ENCODE results near the gene VPS37C. TPM values are rescaled to one million over a fixed set of nuclear protein-coding genes. Genes with fewer than 3 reads are reported as not detected.
"Not testable (repeated sequence)": the region's sequence is repeated elsewhere in the genome, so short reads cannot be mapped to it uniquely, and the experiment has no call there.

The VPS37C gene
- total RNA-seq, 4 donors from 2014 or later, result 26.4 to 36.3 (median 35.7) TPM

- no peak for DNase-seq (ENCODE audit: low spot score in 2 of 2)
- Histone ChIP-seq H3K4me3 (no peak overlapping the region), H3K4me1 (no peaks in the 10 kb centered on the region), H3K27me3 (no peaks in the 10 kb centered on the region), H3K9me3 (no peaks in the 10 kb centered on the region), H3K27ac (no peak overlapping the region), H3K36me3 (no peaks in the 10 kb centered on the region)
- TF ChIP-seq POLR2AphosphoS5 (IDR thresholded peaks at IDR 0.05), result no peak
- no peak for TF ChIP-seq CTCF (IDR thresholded peaks at IDR 0.05)
- TF ChIP-seq EP300 (IDR thresholded peaks at IDR 0.05), result no peak
- TF ChIP-seq POLR2A (IDR thresholded peaks at IDR 0.05), result no peak
- WGBS, result 88% methylated on average over 3 of the region's 3 CpGs
These were observed 57.3 kb downstream of the VPS37C start for GRCh38 chr11:61103851-61104423.

- Histone ChIP-seq H3K4me3 (peak overlapping the region; percentile 22), H3K27ac (no peak overlapping the region), H3K4me1 (no peaks in the 10 kb centered on the region), H3K36me3 (no peaks in the 10 kb centered on the region), H3K9me3 (no peaks in the 10 kb centered on the region), H3K27me3 (no peaks in the 10 kb centered on the region)
- DNase-seq (ENCODE audit: low spot score in 2 of 2), result no peak
- no peak for TF ChIP-seq CTCF (IDR thresholded peaks at IDR 0.05)
- no peak for TF ChIP-seq EP300 (IDR thresholded peaks at IDR 0.05)
- no peak for TF ChIP-seq POLR2A (IDR thresholded peaks at IDR 0.05)
- no peak for TF ChIP-seq POLR2AphosphoS5 (IDR thresholded peaks at IDR 0.05)
- 85% methylated on average over 11 of the region's 21 CpGs for WGBS
These were observed 58.3 kb downstream of the VPS37C start for GRCh38 chr11:61102667-61103571.

GRCh38 chr11:61098778-61099177, 62.4 kb downstream of the VPS37C start:
- no peak overlapping the region for H3K4me3 ChIP-seq
- H3K36me3 ChIP-seq, result no peaks in the 10 kb centered on the region
- WGBS, result 75% methylated on average over 4 of the region's 4 CpGs
- no peaks in the 10 kb centered on the region for H3K9me3 ChIP-seq
- H3K27me3 ChIP-seq, result no peaks in the 10 kb centered on the region
- no peaks in the 10 kb centered on the region for H3K4me1 ChIP-seq
- peak in 1 of 2 donors; percentile 38 for DNase-seq (ENCODE audit: low spot score in 2 of 2)
- TF ChIP-seq CTCF (IDR thresholded peaks at IDR 0.05), result no peak
- TF ChIP-seq POLR2AphosphoS5 (IDR thresholded peaks at IDR 0.05), result no peak
- TF ChIP-seq POLR2A (IDR thresholded peaks at IDR 0.05), result no peak
- no peak for TF ChIP-seq EP300 (IDR thresholded peaks at IDR 0.05)
- no peak overlapping the region for H3K27ac ChIP-seq

- not testable (repeated sequence) for H3K4me3 ChIP-seq; H3K9me3 ChIP-seq; H3K36me3 ChIP-seq; DNase-seq (ENCODE audit: low spot score in 2 of 2); H3K4me1 ChIP-seq; H3K27me3 ChIP-seq; H3K27ac ChIP-seq
- WGBS, result 43% methylated on average over 2 of the region's 2 CpGs
These were observed 63.0 kb downstream of the VPS37C start for GRCh38 chr11:61098261-61098660.

- Histone ChIP-seq H3K36me3 (no peaks in the 10 kb centered on the region), H3K4me3 (no peak overlapping the region), H3K27ac (no peak overlapping the region), H3K4me1 (no peaks in the 10 kb centered on the region), H3K9me3 (no peaks in the 10 kb centered on the region), H3K27me3 (no peaks in the 10 kb centered on the region)
- TF ChIP-seq POLR2AphosphoS5 (IDR thresholded peaks at IDR 0.05) (no peak), EP300 (IDR thresholded peaks at IDR 0.05) (no peak), CTCF (IDR thresholded peaks at IDR 0.05) (no peak), POLR2A (IDR thresholded peaks at IDR 0.05) (no peak)
- DNase-seq (ENCODE audit: low spot score in 2 of 2), result no peak
- 80% methylated on average over 7 of the region's 7 CpGs for WGBS
These were observed 66.2 kb downstream of the VPS37C start for GRCh38 chr11:61095021-61095420.

GRCh38 chr11:61094167-61094566, 67.1 kb downstream of the VPS37C start:
- not testable (repeated sequence) for H3K27me3 ChIP-seq; DNase-seq (ENCODE audit: low spot score in 2 of 2); H3K4me1 ChIP-seq; H3K9me3 ChIP-seq; H3K27ac ChIP-seq; H3K36me3 ChIP-seq; H3K4me3 ChIP-seq
- WGBS, result 91% methylated on average over 2 of the region's 7 CpGs
